ENCODE measurements around the gene PGLYRP4. TPM values are rescaled to one million over a fixed set of nuclear protein-coding genes. Genes with fewer than 3 reads are reported as not detected.

PGLYRP4 gene
- total RNA-seq, result not detected

- CTCF ChIA-PET, result no interaction called here
- Mint-ChIP-seq H3K27ac (no peak within 1 kb of the TSS), H3K27me3 (peaks cover 49% of the 10 kb centered on the region), H3K9me3 (ENCODE audit: low read depth) (no peaks in the 10 kb centered on the region), H3K4me3 (no peak within 1 kb of the TSS), H3K36me3 (no peaks in the 10 kb centered on the region), H3K4me1 (peaks cover 25% of the 10 kb centered on the region)
- DNase-seq, result no peak
- no peak for ATAC-seq
These were observed at the start of gene PGLYRP4 for GRCh38 chr1:153348511-153349362. TSS of gene PGLYRP4 (minus strand) at chr1:153348841. CDS start at chr1:153347932, 909 bp downstream.

GRCh38 chr1:153397924-153398651 is 49.4 kb upstream of the PGLYRP4 start:
- no peak for DNase-seq
- H3K36me3 Mint-ChIP-seq, result no peaks in the 10 kb centered on the region
- H3K4me1 Mint-ChIP-seq, result no peaks in the 10 kb centered on the region
- CTCF ChIA-PET, result no interaction called here
- no peak for ATAC-seq
- no peak overlapping the region for H3K27ac Mint-ChIP-seq
- H3K4me3 Mint-ChIP-seq, result no peak overlapping the region
- H3K9me3 Mint-ChIP-seq (ENCODE audit: low read depth), result no peaks in the 10 kb centered on the region
- H3K27me3 Mint-ChIP-seq, result peaks cover 7% of the 10 kb centered on the region

- no peak overlapping the region for H3K27ac Mint-ChIP-seq
These were observed 48.6 kb upstream of the PGLYRP4 start for GRCh38 chr1:153397051-153397923.

GRCh38 chr1:153396461-153396860 is 47.8 kb upstream of the PGLYRP4 start:
- CTCF ChIA-PET, result no interaction called here
- DNase-seq, result no peak
- ATAC-seq, result no peak
- Mint-ChIP-seq H3K27ac (no peak overlapping the region), H3K36me3 (no peaks in the 10 kb centered on the region), H3K27me3 (peaks cover 10% of the 10 kb centered on the region), H3K9me3 (ENCODE audit: low read depth) (no peaks in the 10 kb centered on the region), H3K4me1 (no peaks in the 10 kb centered on the region), H3K4me3 (no peak overlapping the region)

More at GRCh38 chr1:153397051-153397923, 48.6 kb upstream of the PGLYRP4 start:
- Mint-ChIP-seq H3K36me3 (no peaks in the 10 kb centered on the region), H3K4me1 (no peaks in the 10 kb centered on the region), H3K27me3 (peaks cover 9% of the 10 kb centered on the region), H3K4me3 (no peak overlapping the region), H3K9me3 (ENCODE audit: low read depth) (no peaks in the 10 kb centered on the region)
- DNase-seq, result no peak
- CTCF ChIA-PET, result no interaction called here
- ATAC-seq, result no peak

GRCh38 chr1:153395776-153396175 is 47.1 kb upstream of the PGLYRP4 start:
- Mint-ChIP-seq H3K9me3 (ENCODE audit: low read depth) (no peaks in the 10 kb centered on the region), H3K36me3 (no peaks in the 10 kb centered on the region), H3K27ac (no peak overlapping the region), H3K4me3 (no peak overlapping the region), H3K4me1 (no peaks in the 10 kb centered on the region), H3K27me3 (peaks cover 8% of the 10 kb centered on the region)
- DNase-seq (no peak), ATAC-seq (no peak)
- CTCF ChIA-PET, result no interaction called here

GRCh38 chr1:153395136-153395685 is 46.6 kb upstream of the PGLYRP4 start:
- Mint-ChIP-seq H3K36me3 (no peaks in the 10 kb centered on the region), H3K9me3 (ENCODE audit: low read depth) (no peaks in the 10 kb centered on the region), H3K27me3 (peaks cover 8% of the 10 kb centered on the region), H3K27ac (no peak overlapping the region), H3K4me3 (no peak overlapping the region), H3K4me1 (no peaks in the 10 kb centered on the region)
- CTCF ChIA-PET, result no interaction called here
- ATAC-seq, result no peak
- DNase-seq, result no peak

GRCh38 chr1:153394391-153394790 is 45.8 kb upstream of the PGLYRP4 start:
- no peaks in the 10 kb centered on the region for H3K36me3 Mint-ChIP-seq
- no peaks in the 10 kb centered on the region for H3K9me3 Mint-ChIP-seq (ENCODE audit: low read depth)
- no peak for DNase-seq
- ATAC-seq, result no peak
- H3K27ac Mint-ChIP-seq, result no peak overlapping the region
- H3K4me3 Mint-ChIP-seq, result no peak overlapping the region
- H3K27me3 Mint-ChIP-seq, result peaks cover 10% of the 10 kb centered on the region
- CTCF ChIA-PET, result no interaction called here
- H3K4me1 Mint-ChIP-seq, result no peaks in the 10 kb centered on the region

GRCh38 chr1:153393926-153394325 is 45.3 kb upstream of the PGLYRP4 start:
- Mint-ChIP-seq H3K36me3 (no peaks in the 10 kb centered on the region), H3K4me1 (no peaks in the 10 kb centered on the region), H3K27ac (no peak overlapping the region), H3K4me3 (no peak overlapping the region), H3K9me3 (ENCODE audit: low read depth) (no peaks in the 10 kb centered on the region), H3K27me3 (peaks cover 12% of the 10 kb centered on the region)
- ATAC-seq, result no peak
- CTCF ChIA-PET, result no interaction called here
- DNase-seq, result no peak

GRCh38 chr1:153392822-153393221 is 44.2 kb upstream of the PGLYRP4 start:
- Mint-ChIP-seq H3K4me3 (no peak overlapping the region), H3K36me3 (no peaks in the 10 kb centered on the region), H3K27ac (no peak overlapping the region), H3K9me3 (ENCODE audit: low read depth) (no peaks in the 10 kb centered on the region), H3K4me1 (no peaks in the 10 kb centered on the region), H3K27me3 (peaks cover 12% of the 10 kb centered on the region)
- DNase-seq, result no peak
- ATAC-seq, result no peak
- CTCF ChIA-PET, result interaction anchor here (1.1 kb wide), 1 partner anchor 102 kb away, joined by 3 read pairs; no protein-coding TSS in a partner anchor

- peaks cover 12% of the 10 kb centered on the region for H3K27me3 Mint-ChIP-seq
- no peak for DNase-seq
These were observed 43.6 kb upstream of the PGLYRP4 start for GRCh38 chr1:153392258-153392657.

GRCh38 chr1:153390938-153391710 is 42.5 kb upstream of the PGLYRP4 start, which contains the start of gene S100A8:
TSS of gene S100A8 (minus strand) at chr1:153391073. CDS start at chr1:153390535, 538 bp downstream.
- DNase-seq (no peak), ATAC-seq (no peak)
- Mint-ChIP-seq H3K27ac (no peak within 1 kb of the TSS), H3K36me3 (no peaks in the 10 kb centered on the region), H3K4me3 (no peak within 1 kb of the TSS), H3K4me1 (peaks cover 7% of the 10 kb centered on the region), H3K27me3 (peaks cover 12% of the 10 kb centered on the region), H3K9me3 (ENCODE audit: low read depth) (no peaks in the 10 kb centered on the region)
- CTCF ChIA-PET, result no interaction called here

More at GRCh38 chr1:153392258-153392657, 43.6 kb upstream of the PGLYRP4 start:
- Mint-ChIP-seq H3K4me1 (no peaks in the 10 kb centered on the region), H3K36me3 (no peaks in the 10 kb centered on the region), H3K4me3 (no peak overlapping the region), H3K27ac (no peak overlapping the region), H3K9me3 (ENCODE audit: low read depth) (no peaks in the 10 kb centered on the region)
- no peak for ATAC-seq
- CTCF ChIA-PET, result interaction anchor here (1.1 kb wide), 1 partner anchor 102 kb away, joined by 3 read pairs; no protein-coding TSS in a partner anchor
